ENCODE results near the gene SPRING1. TPM values are rescaled to one million over a fixed set of nuclear protein-coding genes. Genes with fewer than 3 reads are reported as not detected.

The SPRING1 gene
- total and polyA plus RNA-seq, 4 experiments from 2014 or later, result 18.2 to 28.1 (median 25.6) TPM

DNA sequence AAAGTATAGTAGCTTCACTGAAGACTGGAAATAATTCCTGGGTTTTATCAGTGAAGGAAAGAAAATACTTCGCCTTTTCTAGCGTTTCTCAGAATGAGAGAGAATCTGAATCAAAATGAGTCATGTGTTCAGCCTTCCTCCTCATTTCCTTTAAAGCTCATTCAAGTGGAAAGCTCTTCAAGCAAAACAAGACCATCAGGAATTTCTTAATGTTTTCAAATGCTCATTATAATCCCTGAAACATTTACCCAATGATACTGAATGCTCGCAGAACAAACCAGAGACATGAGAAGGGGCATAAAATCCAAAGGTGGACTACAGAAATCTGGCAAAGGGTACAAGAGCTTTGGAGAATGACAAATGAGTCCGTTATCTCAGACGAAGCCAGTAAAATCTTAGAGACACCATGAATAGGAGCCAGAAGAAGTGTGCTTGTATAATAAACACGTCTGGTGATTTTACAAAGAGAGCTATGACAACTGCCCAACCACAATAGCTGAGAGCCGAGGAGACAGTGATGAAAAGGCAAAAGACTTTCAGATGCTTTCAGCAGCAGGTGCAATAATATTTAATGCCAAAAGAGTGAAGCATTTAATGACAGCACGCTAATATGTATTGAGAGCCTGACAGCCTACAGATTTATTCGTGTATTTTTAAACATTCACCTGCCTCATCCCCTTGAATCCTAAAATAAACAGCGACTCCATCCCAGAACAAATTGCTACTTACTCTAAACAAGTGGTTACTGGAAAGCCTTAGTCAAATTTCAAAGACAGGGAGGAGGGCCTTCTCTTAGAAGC is 19.0 kb downstream of the SPRING1 start:
- H3K27ac Mint-ChIP-seq, result peak overlapping the region in 1 of 7 donors; percentile 22
- no peaks in the 10 kb centered on the region for H3K27me3 Mint-ChIP-seq
- Histone ChIP-seq H3K9me3 (ENCODE audit: control insufficient read depth in 1 of 2, low read length in 2 of 2) (no peaks in the 10 kb centered on the region), H3K27me3 (ENCODE audit: insufficient read depth, low read length) (no peaks in the 10 kb centered on the region), H3K36me3 (ENCODE audit: insufficient read depth, low read length) (peaks cover 72% of the 10 kb centered on the region), H3K27ac (ENCODE audit: low read depth, low read length) (no peak overlapping the region), H3K4me1 (ENCODE audit: insufficient read depth, low read length) (no peaks in the 10 kb centered on the region), H3K4me3 (ENCODE audit: low read length in 2 of 2) (no peak overlapping the region)
- POLR2A ChIA-PET (ENCODE audit: partially characterized antibody), result interaction anchor here (0.5 kb wide), 1 partner anchor 468 kb away, joined by 3 read pairs; no protein-coding TSS in a partner anchor
- no peak for DNase-seq
- H3K9me3 Mint-ChIP-seq, result no peaks in the 10 kb centered on the region
- CTCF ChIA-PET (ENCODE audit: partially characterized antibody), result interaction anchor here (1.8 to 2.4 kb wide), 2 partner anchors 10 to 15 kb away, joined by 6 to 16 read pairs; no protein-coding TSS in a partner anchor
- intact Hi-C loops (cut with micrococcal nuclease), result no loop called here
- H3K4me1 Mint-ChIP-seq, result peaks cover 0 to 3% (median 0%) of the 10 kb centered on the region in 4 donors
- H3K4me3 Mint-ChIP-seq, result peak overlapping the region in 1 of 8 donors; percentile 50
- peaks cover 42 to 82% of the 10 kb centered on the region in 2 donors for H3K36me3 Mint-ChIP-seq

DNA sequence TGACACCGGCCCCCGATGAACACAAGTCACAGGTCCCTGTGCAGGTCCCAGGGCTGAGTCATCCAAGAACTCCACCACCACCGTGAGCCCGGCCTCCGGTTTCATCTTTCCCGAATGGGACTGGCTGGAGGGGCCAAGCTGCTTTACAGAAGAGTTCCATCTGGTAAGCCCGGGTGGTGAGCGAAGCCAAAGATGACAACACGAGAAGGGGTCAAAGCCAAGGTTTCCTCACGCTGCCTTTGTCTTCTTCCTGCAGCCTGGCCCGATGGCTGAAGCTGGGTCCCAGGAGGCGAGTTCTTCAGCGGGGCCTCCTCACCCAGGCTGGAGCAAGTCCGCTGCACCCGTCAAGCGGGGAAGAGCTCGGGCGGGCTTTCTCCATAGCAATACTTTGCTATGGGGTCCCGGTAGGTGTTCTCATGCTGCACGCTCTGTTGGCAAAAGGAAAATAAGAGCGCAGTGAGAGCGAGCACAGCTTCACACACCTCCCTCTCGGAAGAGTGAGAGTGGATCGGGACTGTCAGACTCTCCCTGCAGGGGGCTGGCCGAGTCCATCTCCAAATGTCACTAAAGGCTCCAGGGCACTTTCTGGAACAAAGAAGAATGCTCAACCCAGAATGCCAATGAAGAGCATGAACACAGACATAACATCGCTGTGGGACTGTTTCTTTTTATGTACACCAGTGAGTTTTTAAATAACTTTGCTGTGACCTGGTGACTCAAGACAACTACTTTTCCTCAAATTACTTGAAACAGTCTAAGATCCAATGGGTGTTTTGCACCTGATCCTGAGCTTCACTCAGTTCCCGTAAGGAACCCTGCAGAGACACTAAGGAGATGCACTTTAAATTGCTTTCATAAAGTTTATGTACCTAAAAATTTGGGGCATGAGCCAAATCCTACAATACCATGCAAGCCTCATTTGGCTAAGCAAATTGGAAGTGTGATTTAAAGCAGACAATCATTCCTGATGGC is 20.1 kb downstream of the SPRING1 start:
- POLR2A ChIA-PET (ENCODE audit: partially characterized antibody), result no interaction called here
- no peak for DNase-seq
- H3K9me3 ChIP-seq (ENCODE audit: control insufficient read depth in 1 of 2, low read length in 2 of 2), result no peaks in the 10 kb centered on the region
- Mint-ChIP-seq H3K27ac (no peak overlapping the region), H3K36me3 (peaks cover 39 to 78% of the 10 kb centered on the region in 2 donors), H3K9me3 (no peaks in the 10 kb centered on the region), H3K4me1 (peaks cover 0 to 3% (median 0%) of the 10 kb centered on the region in 4 donors), H3K27me3 (no peaks in the 10 kb centered on the region), H3K4me3 (no peak overlapping the region)
- no peak overlapping the region for H3K27ac ChIP-seq (ENCODE audit: low read depth, low read length)
- no peak overlapping the region for H3K4me3 ChIP-seq (ENCODE audit: low read length in 2 of 2)
- CTCF ChIA-PET (ENCODE audit: partially characterized antibody), result interaction anchor here (1.8 to 2.4 kb wide), 2 partner anchors 8 to 14 kb away, joined by 6 to 16 read pairs; no protein-coding TSS in a partner anchor
- peaks cover 69% of the 10 kb centered on the region for H3K36me3 ChIP-seq (ENCODE audit: insufficient read depth, low read length)
- H3K27me3 ChIP-seq (ENCODE audit: insufficient read depth, low read length), result no peaks in the 10 kb centered on the region
- no peaks in the 10 kb centered on the region for H3K4me1 ChIP-seq (ENCODE audit: insufficient read depth, low read length)
- intact Hi-C loops (cut with micrococcal nuclease), result no loop called here

- peaks cover 5% of the 10 kb centered on the region for H3K27me3 ChIP-seq (ENCODE audit: insufficient read depth, low read length)
- ChIA-PET CTCF (ENCODE audit: partially characterized antibody) (interaction anchor here (1.5 kb wide), 1 partner anchor 11 kb away, joined by 5 read pairs; no protein-coding TSS in a partner anchor), POLR2A (ENCODE audit: partially characterized antibody) (no interaction called here)
- DNase-seq, result no peak
- H3K4me1 Mint-ChIP-seq, result peaks cover 1 to 5% (median 2%) of the 10 kb centered on the region in 4 donors
- intact Hi-C loops (cut with micrococcal nuclease), result no loop called here
- H3K4me3 Mint-ChIP-seq, result no peak overlapping the region
- no peaks in the 10 kb centered on the region for H3K9me3 ChIP-seq (ENCODE audit: control insufficient read depth in 1 of 2, low read length in 2 of 2)
- H3K27ac Mint-ChIP-seq, result peak overlapping the region in 4 of 7 donors; percentile 32 to 70 (median 60)
- H3K9me3 Mint-ChIP-seq, result no peaks in the 10 kb centered on the region
- H3K36me3 Mint-ChIP-seq, result peaks cover 20 to 48% of the 10 kb centered on the region in 2 donors
- H3K4me1 ChIP-seq (ENCODE audit: insufficient read depth, low read length), result peaks cover 2% of the 10 kb centered on the region
- H3K36me3 ChIP-seq (ENCODE audit: insufficient read depth, low read length), result peaks cover 34% of the 10 kb centered on the region
- H3K4me3 ChIP-seq (ENCODE audit: low read length in 2 of 2), result no peak overlapping the region
- no peak overlapping the region for H3K27ac ChIP-seq (ENCODE audit: low read depth, low read length)
- H3K27me3 Mint-ChIP-seq, result no peaks in the 10 kb centered on the region
Observed at GRCh38 chr12:116714175-116714574, 23.7 kb downstream of the SPRING1 start.

GRCh38 chr12:116713527-116713926 is 24.3 kb downstream of the SPRING1 start:
- no peak overlapping the region for H3K4me3 Mint-ChIP-seq
- Histone ChIP-seq H3K27ac (ENCODE audit: low read depth, low read length) (no peak overlapping the region), H3K36me3 (ENCODE audit: insufficient read depth, low read length) (peaks cover 27% of the 10 kb centered on the region), H3K4me3 (ENCODE audit: low read length in 2 of 2) (no peak overlapping the region), H3K9me3 (ENCODE audit: control insufficient read depth in 1 of 2, low read length in 2 of 2) (no peaks in the 10 kb centered on the region), H3K4me1 (ENCODE audit: insufficient read depth, low read length) (peaks cover 8% of the 10 kb centered on the region), H3K27me3 (ENCODE audit: insufficient read depth, low read length) (peaks cover 5% of the 10 kb centered on the region)
- peaks cover 20 to 42% of the 10 kb centered on the region in 2 donors for H3K36me3 Mint-ChIP-seq
- peaks cover 1% of the 10 kb centered on the region in 2 donors for H3K27me3 Mint-ChIP-seq
- intact Hi-C loops (cut with micrococcal nuclease), result no loop called here
- ChIA-PET CTCF (ENCODE audit: partially characterized antibody) (interaction anchor here (1.5 kb wide), 1 partner anchor 10 kb away, joined by 5 read pairs; no protein-coding TSS in a partner anchor), POLR2A (ENCODE audit: partially characterized antibody) (no interaction called here)
- no peak for DNase-seq
- peaks cover 7 to 11% (median 9%) of the 10 kb centered on the region in 4 donors for H3K4me1 Mint-ChIP-seq
- H3K27ac Mint-ChIP-seq, result peak overlapping the region in 4 of 7 donors; percentile 24 to 62 (median 46)
- no peaks in the 10 kb centered on the region for H3K9me3 Mint-ChIP-seq

GRCh38 chr12:116712458-116713303 is 25.2 kb downstream of the SPRING1 start:
- ChIA-PET POLR2A (ENCODE audit: partially characterized antibody) (no interaction called here), CTCF (ENCODE audit: partially characterized antibody) (interaction anchor here (1.5 kb wide), 1 partner anchor 9 kb away, joined by 5 read pairs; no protein-coding TSS in a partner anchor)
- DNase-seq, result no peak
- peaks cover 20 to 35% of the 10 kb centered on the region in 2 donors for H3K36me3 Mint-ChIP-seq
- Histone ChIP-seq H3K27me3 (ENCODE audit: insufficient read depth, low read length) (peaks cover 5% of the 10 kb centered on the region), H3K36me3 (ENCODE audit: insufficient read depth, low read length) (peaks cover 24% of the 10 kb centered on the region), H3K27ac (ENCODE audit: low read depth, low read length) (no peak overlapping the region), H3K4me3 (ENCODE audit: low read length in 2 of 2) (no peak overlapping the region), H3K9me3 (ENCODE audit: control insufficient read depth in 1 of 2, low read length in 2 of 2) (no peaks in the 10 kb centered on the region), H3K4me1 (ENCODE audit: insufficient read depth, low read length) (peaks cover 11% of the 10 kb centered on the region)
- peak overlapping the region in 2 of 7 donors; percentile 62 to 63 for H3K27ac Mint-ChIP-seq
- H3K9me3 Mint-ChIP-seq, result no peaks in the 10 kb centered on the region
- H3K27me3 Mint-ChIP-seq, result peaks cover 1% of the 10 kb centered on the region in 2 donors
- no peak overlapping the region for H3K4me3 Mint-ChIP-seq
- peaks cover 8 to 13% (median 10%) of the 10 kb centered on the region in 4 donors for H3K4me1 Mint-ChIP-seq
- intact Hi-C loops (cut with micrococcal nuclease), result no loop called here

GRCh38 chr12:116710370-116711150 is 27.3 kb downstream of the SPRING1 start:
- no peak for DNase-seq
- Histone ChIP-seq H3K9me3 (ENCODE audit: control insufficient read depth in 1 of 2, low read length in 2 of 2) (no peaks in the 10 kb centered on the region), H3K36me3 (ENCODE audit: insufficient read depth, low read length) (peaks cover 5% of the 10 kb centered on the region), H3K4me1 (ENCODE audit: insufficient read depth, low read length) (peaks cover 11% of the 10 kb centered on the region), H3K4me3 (ENCODE audit: low read length in 2 of 2) (no peak overlapping the region), H3K27me3 (ENCODE audit: insufficient read depth, low read length) (peaks cover 5% of the 10 kb centered on the region), H3K27ac (ENCODE audit: low read depth, low read length) (no peak overlapping the region)
- H3K9me3 Mint-ChIP-seq, result no peaks in the 10 kb centered on the region
- H3K4me1 Mint-ChIP-seq, result peaks cover 8 to 13% (median 10%) of the 10 kb centered on the region in 4 donors
- POLR2A ChIA-PET (ENCODE audit: partially characterized antibody), result interaction anchor here (0.6 kb wide), 1 partner anchor 96 kb away, joined by 3 read pairs; no protein-coding TSS in a partner anchor
- H3K27ac Mint-ChIP-seq, result peak overlapping the region in 3 of 7 donors; percentile 0 to 47 (median 16)
- peaks cover 3 to 14% of the 10 kb centered on the region in 2 donors for H3K36me3 Mint-ChIP-seq
- intact Hi-C loops (cut with micrococcal nuclease), result no loop called here
- CTCF ChIA-PET (ENCODE audit: partially characterized antibody), result interaction anchor here (1.0 to 3.2 kb wide), 10 partner anchors 9 to 713 kb away, joined by 3 to 25 read pairs (median 12); no protein-coding TSS in a partner anchor
- peaks cover 1% of the 10 kb centered on the region in 2 donors for H3K27me3 Mint-ChIP-seq
- no peak overlapping the region for H3K4me3 Mint-ChIP-seq

All from CD4-positive, alpha-beta memory T cell (primary cell).